Measurements from ENCODE around the gene RPL38. TPM values are rescaled to one million over a fixed set of nuclear protein-coding genes. Genes with fewer than 3 reads are reported as not detected.
"Not testable (repeated sequence)": the region's sequence is repeated elsewhere in the genome, so short reads cannot be mapped to it uniquely, and the experiment has no call there.

RPL38 gene
- total RNA-seq, 1 donor from 2014 or later: 879 TPM

GRCh38 chr17:74183411-74183810, 20.1 kb upstream of the RPL38 start:
- intact Hi-C loops (cut with micrococcal nuclease): no loop called here

DNA sequence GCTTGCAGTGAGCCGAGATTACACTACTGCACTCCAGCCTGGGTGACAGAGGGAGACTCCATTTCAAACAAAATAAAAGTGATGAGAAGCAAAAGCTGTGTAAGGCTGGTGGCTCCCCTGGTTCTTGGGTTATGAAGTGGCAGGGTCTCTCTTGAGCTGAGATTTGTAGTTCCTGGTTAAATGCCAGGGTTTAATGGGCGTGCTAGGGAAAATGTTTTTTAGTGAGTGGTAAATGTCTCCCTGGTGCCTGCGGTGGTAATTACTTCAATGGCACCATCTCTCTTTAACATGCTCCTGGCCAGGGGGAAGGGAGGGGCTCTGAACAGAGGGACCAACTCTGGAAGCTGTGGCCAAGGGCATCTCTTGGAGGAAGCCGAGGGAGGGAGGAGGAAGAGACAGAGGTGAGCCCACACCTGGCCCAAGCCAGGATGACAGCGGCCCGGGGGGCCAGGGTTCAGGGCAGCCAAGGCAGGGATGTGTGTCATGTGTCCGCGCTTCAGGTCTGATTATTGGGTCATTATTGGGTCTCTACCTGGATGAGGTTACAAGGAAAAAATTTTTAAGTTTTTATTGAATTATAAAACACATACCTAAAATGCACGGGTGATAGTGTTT, 17.8 kb upstream of the RPL38 start:
- intact Hi-C loops (cut with micrococcal nuclease): no loop called here

GRCh38 chr17:74186498-74186897, 17.0 kb upstream of the RPL38 start:
- intact Hi-C loops (cut with micrococcal nuclease): no loop called here

DNA sequence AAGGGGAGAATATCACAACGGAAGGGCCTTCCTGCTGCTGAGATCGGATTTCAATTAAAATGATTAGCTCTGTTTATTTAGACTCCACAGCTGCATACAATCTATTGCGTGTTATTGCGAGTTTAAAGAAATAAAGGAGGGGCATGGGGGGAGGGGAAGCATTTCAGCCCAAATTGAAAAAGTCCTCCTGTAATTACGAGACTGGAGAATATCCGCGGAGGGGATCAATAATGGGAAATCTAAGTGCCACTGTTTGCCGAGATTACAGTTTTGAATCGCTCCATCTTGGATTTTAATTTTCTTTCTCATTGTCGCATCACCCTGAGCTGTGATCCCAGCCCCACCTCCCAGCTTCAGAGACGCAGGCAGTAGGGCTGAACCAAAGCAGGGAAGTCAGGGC, 15.7 kb upstream of the RPL38 start:
- intact Hi-C loops (cut with micrococcal nuclease): no loop called here

GRCh38 chr17:74188687-74189086, 14.8 kb upstream of the RPL38 start:
- intact Hi-C loops (cut with micrococcal nuclease): not testable (repeated sequence)

DNA sequence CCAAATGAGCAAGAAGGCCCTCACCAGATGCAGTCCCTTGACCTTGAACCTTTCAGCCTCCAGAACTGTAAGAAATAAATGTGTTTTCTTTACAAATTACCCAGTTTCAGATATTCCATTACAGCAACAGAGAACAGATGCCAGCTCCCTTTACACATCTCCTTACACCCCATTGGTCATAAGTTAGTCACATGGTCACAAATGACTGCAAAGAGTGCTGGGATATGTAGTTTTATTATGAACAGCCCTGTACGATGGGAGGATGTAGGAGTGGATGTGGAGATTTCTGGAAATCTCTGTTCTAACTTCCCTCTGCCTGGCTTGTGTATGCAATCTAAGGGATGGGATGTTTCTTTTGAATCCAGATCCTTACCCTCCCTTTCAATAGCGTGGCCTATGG, 13.3 kb upstream of the RPL38 start:
- intact Hi-C loops (cut with micrococcal nuclease): loop anchor here (1.0 kb wide), 1 partner anchor 13 kb away; the partner anchor contains the start of gene RPL38

DNA sequence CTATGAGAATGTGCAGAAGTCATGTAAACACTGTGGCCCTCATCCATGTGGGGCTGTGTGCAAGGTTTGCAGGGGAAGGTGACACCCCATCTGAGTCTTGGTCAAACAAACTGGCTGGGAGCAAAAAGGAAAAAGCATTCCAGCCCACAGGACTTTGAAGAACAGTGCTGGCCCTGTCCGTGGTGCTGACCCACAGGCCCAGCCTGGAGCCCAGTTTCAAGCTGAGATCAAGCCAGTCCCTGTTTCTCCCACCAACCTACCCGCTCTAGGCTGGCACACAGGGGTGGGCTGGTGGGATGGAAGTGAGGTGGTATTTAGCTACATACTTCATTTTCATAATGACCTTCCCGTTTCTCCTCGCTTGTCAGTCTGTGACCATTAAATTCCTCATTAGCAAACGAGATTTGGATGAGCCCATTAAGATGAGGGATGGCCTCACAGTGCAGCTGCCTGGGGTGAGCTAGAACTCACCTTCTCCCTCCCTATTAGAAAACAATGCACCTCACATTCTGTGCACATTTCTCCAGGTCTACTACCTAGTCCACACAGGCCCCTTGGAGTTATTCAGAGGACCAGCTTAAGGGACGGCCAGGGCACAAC, 12.6 kb upstream of the RPL38 start:
- intact Hi-C loops (cut with micrococcal nuclease): loop anchor here (1.0 kb wide), 1 partner anchor 12 kb away; the partner anchor contains the start of gene RPL38

- intact Hi-C loops (cut with micrococcal nuclease): no loop called here
These were observed 10.3 kb upstream of the RPL38 start for GRCh38 chr17:74192950-74193781.

DNA sequence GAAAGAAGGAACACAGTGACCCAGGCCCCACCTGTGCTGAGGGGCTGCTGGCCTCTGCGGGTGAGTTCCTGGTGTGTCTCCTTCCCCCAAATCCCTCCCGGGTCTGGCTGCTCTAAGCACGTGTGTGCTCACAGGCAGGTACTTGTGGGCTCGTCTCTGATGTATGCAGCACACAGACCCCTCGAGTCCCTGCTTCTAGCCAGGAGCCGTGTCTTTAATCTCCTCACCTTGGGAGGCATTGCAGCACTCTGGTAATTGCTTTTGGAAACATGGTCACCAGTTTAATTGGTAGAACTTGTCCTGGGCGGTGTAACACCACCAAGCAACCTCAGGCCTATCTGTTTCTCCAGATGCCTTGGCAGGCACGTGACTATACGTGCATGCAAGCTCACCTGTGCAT, 8.8 kb upstream of the RPL38 start:
- intact Hi-C loops (cut with micrococcal nuclease): no loop called here

GRCh38 chr17:74196541-74197317, 6.7 kb upstream of the RPL38 start:
- intact Hi-C loops (cut with micrococcal nuclease): no loop called here

DNA sequence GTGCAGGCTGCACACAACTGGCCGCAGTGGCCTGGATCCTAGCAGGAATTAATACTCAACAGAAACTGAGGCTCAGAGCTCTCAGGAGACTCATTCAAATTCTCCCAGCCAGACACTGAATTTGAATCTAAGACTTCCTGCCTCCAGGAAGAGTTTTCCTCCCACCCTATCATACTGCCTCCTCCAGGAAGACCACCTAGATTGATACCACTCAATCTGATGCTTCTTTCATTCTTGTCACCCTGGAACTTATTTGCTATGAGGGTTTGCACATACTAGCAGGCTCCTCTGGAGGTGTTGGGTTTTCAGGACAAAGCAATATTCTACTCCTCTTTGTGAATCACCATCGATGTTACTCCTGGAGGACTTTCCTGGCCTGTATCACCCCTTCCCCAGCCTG, 5.7 kb upstream of the RPL38 start:
- intact Hi-C loops (cut with micrococcal nuclease): no loop called here

- intact Hi-C loops (cut with micrococcal nuclease): loop anchor here (1.0 kb wide), 2 partner anchors 108 to 769 kb away; no protein-coding TSS in a partner anchor
These were observed 4.8 kb upstream of the RPL38 start for GRCh38 chr17:74198694-74199093.

GRCh38 chr17:74199306-74200092, 4.0 kb upstream of the RPL38 start:
- intact Hi-C loops (cut with micrococcal nuclease): loop anchor here (1.0 to 10.0 kb wide), 3 partner anchors 109 to 965 kb away; a partner anchor contains a TSS

DNA sequence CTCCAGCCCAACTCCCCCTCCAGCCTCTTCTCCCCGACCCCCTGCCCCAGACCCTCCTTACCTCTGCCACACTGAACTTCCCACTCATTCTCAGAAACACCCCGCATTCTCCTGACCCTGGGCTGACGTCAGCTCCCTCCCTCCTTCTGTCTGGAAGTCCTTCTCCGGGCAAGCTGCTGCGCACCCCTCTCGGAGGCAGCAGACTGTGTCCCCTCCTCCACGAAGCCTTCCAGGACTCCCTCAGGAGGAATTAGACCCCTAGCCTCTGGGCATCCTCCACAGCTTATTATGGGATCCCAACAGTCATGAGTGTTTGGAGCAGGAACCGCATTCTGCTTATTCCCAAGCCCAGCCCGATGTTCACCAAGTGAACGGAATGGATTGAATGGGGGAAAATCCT, 3.4 kb upstream of the RPL38 start:
- intact Hi-C loops (cut with micrococcal nuclease): loop anchor here (10.0 kb wide), 1 partner anchor 965 kb away; a partner anchor contains a TSS

DNA sequence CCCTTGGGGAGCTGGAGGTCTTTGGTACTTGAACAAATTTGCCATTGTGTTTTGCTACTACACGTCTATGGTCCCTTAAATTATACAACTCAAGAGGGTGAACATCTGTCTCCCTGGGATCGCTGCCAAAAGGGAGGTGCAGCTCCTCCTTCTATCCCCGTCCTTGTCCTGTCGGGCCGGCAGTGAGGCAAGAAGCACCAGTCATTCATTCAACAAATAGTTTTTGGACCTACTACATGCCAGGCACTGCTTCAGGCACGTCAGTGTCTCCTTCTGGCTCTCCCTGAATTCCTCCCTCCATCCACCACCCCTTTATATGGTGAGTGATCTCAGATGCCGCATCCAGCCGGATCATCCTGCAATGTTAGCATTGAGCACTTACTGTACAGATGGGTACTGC, 2.2 kb upstream of the RPL38 start:
- intact Hi-C loops (cut with micrococcal nuclease): loop anchor here (10.0 kb wide), 1 partner anchor 966 kb away; a partner anchor contains a TSS

- intact Hi-C loops (cut with micrococcal nuclease): loop anchor here (2.0 to 10.0 kb wide), 2 partner anchors 81 to 967 kb away; a partner anchor contains a TSS
These were observed 1.5 kb upstream of the RPL38 start for GRCh38 chr17:74201948-74202347.

DNA sequence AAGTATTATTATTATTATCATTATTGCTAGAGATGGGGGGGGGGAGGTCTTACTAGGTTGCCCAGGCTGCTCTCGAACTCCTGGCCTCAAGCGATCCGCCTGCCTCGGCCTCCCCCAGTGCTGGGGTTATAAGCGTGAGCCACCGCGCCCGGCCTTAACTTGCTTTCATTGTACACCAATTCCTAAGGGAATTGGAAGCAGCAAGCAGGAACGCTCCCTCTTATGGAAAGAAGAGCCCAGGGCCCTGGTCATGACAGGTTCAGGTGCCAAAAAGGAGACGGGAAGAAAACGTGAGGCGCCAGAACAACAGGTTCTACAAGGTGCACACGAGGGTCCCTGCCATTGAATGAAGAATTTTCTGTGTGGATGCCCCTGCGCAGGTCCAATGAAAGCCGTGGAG, 540 bp upstream of the RPL38 start:
- intact Hi-C loops (cut with micrococcal nuclease): loop anchor here (1.0 to 10.0 kb wide), 5 partner anchors 10 to 968 kb away; partner anchors contain the start of gene TTYH2

GRCh38 chr17:74204474-74204873, 996 bp downstream of the RPL38 start:
- intact Hi-C loops (cut with micrococcal nuclease): loop anchor here (10.0 kb wide), 1 partner anchor 970 kb away; a partner anchor contains a TSS

- intact Hi-C loops (cut with micrococcal nuclease): loop anchor here (10.0 kb wide), 1 partner anchor 970 kb away; a partner anchor contains a TSS
These were observed 1.8 kb downstream of the RPL38 start for GRCh38 chr17:74205274-74205673.

DNA sequence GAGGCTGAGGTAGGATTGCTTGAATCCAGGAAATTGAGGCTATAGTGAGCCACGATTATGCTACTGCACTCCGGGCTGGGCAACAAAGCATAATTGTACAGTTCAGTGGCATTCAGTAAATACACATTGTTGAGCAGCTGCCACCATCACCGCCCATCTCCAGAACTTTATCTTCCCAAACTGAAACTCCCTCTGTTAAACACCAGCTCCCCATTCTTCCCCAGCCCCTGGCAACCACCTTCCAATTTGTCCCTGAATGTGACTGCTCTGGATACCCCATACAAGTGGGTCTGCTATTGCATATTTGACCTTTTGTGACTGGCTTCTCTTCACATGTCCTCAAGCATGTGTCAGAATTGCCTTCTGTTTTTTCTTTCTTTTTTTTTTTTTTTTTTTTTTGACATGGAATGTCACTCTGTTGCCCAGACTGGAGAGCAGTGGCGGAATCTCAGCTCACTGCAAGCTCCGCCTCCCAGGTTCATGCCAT, 2.9 kb downstream of the RPL38 start:
- intact Hi-C loops (cut with micrococcal nuclease): loop anchor here (10.0 kb wide), 1 partner anchor 972 kb away; a partner anchor contains a TSS
